Vagina (tissue), 2 donors: ENCODE measurements around the gene UBAP2L.

Source experiments
- POLR2A ChIP-seq, 2 donors: fragments of 450-650 bp; IDR thresholded peaks; one replicate each; pipeline ENCODE4 v1.6.1; 2017; ENCODE audit warnings: antibody characterized with exemption in 2 of 2, mild to moderate bottlenecking in 2 of 2, moderate library complexity in 2 of 2
- POLR2AphosphoS5 ChIP-seq, 2 donors: sonication (generic); formaldehyde crosslinking; IDR thresholded peaks; one replicate each; pipeline ENCODE4 v1.9.0; 2017; ENCODE audit warnings: antibody characterized with exemption in 2 of 2, mild to moderate bottlenecking in 2 of 2, low read depth in 1 of 2; ENCODE audit not compliant: insufficient read depth in 1 of 2
- TF ChIP-seq, protein P1 (sequence below), 3 experiments: fragments of 450-650 bp in 2 of 3; fragments of 200-600 bp in 1 of 3; sonication (generic) in 1 of 3; IDR thresholded peaks; one replicate each; pipeline ENCODE4 v1.5.1; 2017 to 2019; ENCODE audit warnings: antibody characterized with exemption in 3 of 3, mild to moderate bottlenecking in 2 of 3, moderate library complexity in 2 of 3

- TF ChIP-seq POLR2A (IDR thresholded peaks at IDR 0.05) (no peak), POLR2AphosphoS5 (IDR thresholded peaks at IDR 0.05; ENCODE audit: insufficient read depth in 1 of 2, low read depth in 1 of 2) (no peak)
- TF ChIP-seq, protein P1, sequence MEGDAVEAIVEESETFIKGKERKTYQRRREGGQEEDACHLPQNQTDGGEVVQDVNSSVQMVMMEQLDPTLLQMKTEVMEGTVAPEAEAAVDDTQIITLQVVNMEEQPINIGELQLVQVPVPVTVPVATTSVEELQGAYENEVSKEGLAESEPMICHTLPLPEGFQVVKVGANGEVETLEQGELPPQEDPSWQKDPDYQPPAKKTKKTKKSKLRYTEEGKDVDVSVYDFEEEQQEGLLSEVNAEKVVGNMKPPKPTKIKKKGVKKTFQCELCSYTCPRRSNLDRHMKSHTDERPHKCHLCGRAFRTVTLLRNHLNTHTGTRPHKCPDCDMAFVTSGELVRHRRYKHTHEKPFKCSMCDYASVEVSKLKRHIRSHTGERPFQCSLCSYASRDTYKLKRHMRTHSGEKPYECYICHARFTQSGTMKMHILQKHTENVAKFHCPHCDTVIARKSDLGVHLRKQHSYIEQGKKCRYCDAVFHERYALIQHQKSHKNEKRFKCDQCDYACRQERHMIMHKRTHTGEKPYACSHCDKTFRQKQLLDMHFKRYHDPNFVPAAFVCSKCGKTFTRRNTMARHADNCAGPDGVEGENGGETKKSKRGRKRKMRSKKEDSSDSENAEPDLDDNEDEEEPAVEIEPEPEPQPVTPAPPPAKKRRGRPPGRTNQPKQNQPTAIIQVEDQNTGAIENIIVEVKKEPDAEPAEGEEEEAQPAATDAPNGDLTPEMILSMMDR (IDR thresholded peaks at IDR 0.05): no peak
These were observed 95.9 kb downstream of the UBAP2L start for GRCh38 chr1:154316704-154317103.
